Endothelial cell of hepatic sinusoid (primary cell): ENCODE data around the gene SDR42E2.
"Not testable (repeated sequence)": the region's sequence is repeated elsewhere in the genome, so short reads cannot be mapped to it uniquely, and the experiment has no call there.

ENCODE experiments used
- in situ Hi-C: cut with HindIII; loops from 2 replicates; pipeline ENCODE4 v1.10.0; 2017; ENCODE audit warnings: low sequenced_read_pairs

Gene SDR42E2

GRCh38 chr16:22153078-22153477, 9.2 kb upstream of the SDR42E2 start:
- in situ Hi-C loops, result not testable (repeated sequence)

- in situ Hi-C loops, result no loop called here
These were observed 905 bp upstream of the SDR42E2 start for GRCh38 chr16:22161401-22161800.

GRCh38 chr16:22162656-22163009, 327 bp downstream of the SDR42E2 start:
- in situ Hi-C loops, result no loop called here

- in situ Hi-C loops, result no loop called here
These were observed 1.5 kb downstream of the SDR42E2 start for GRCh38 chr16:22163806-22164205.

- in situ Hi-C loops, result no loop called here
These were observed 2.2 kb downstream of the SDR42E2 start for GRCh38 chr16:22164482-22164881.

GRCh38 chr16:22165508-22166285, 3.4 kb downstream of the SDR42E2 start:
- in situ Hi-C loops, result no loop called here

- in situ Hi-C loops, result no loop called here
These were observed 9.6 kb downstream of the SDR42E2 start for GRCh38 chr16:22171953-22172352.

- in situ Hi-C loops, result not testable (repeated sequence)
These were observed 10.3 kb downstream of the SDR42E2 start for GRCh38 chr16:22172642-22173041.

- in situ Hi-C loops, result no loop called here
These were observed 12.3 kb downstream of the SDR42E2 start for GRCh38 chr16:22174642-22175041.

- in situ Hi-C loops, result no loop called here
These were observed 15.9 kb downstream of the SDR42E2 start for GRCh38 chr16:22177968-22178930.

- in situ Hi-C loops, result no loop called here
These were observed 19.1 kb downstream of the SDR42E2 start for GRCh38 chr16:22181426-22181825.

GRCh38 chr16:22181843-22182242, 19.5 kb downstream of the SDR42E2 start:
- in situ Hi-C loops, result no loop called here

- in situ Hi-C loops, result no loop called here
These were observed 21.0 kb downstream of the SDR42E2 start for GRCh38 chr16:22183335-22183734.

GRCh38 chr16:22183901-22184614, 21.8 kb downstream of the SDR42E2 start:
- in situ Hi-C loops, result no loop called here

GRCh38 chr16:22184615-22184968, 22.3 kb downstream of the SDR42E2 start:
- in situ Hi-C loops, result no loop called here

GRCh38 chr16:22186517-22186916, 24.2 kb downstream of the SDR42E2 start:
- in situ Hi-C loops, result loop anchor here (5.0 kb wide), 3 partner anchors 44 to 204 kb away; partner anchors contain the start of gene VWA3A

GRCh38 chr16:22188267-22188594, 25.9 kb downstream of the SDR42E2 start:
- in situ Hi-C loops, result loop anchor here (5.0 kb wide), 3 partner anchors 46 to 206 kb away; partner anchors contain the start of gene VWA3A

GRCh38 chr16:22188595-22189442, 26.5 kb downstream of the SDR42E2 start:
- in situ Hi-C loops, result loop anchor here (5.0 kb wide), 3 partner anchors 47 to 207 kb away; partner anchors contain the start of gene VWA3A

- in situ Hi-C loops, result loop anchor here (5.0 kb wide), 3 partner anchors 47 to 207 kb away; partner anchors contain the start of gene VWA3A
These were observed 27.3 kb downstream of the SDR42E2 start for GRCh38 chr16:22189473-22190080.
